Measurements from ENCODE around the gene MFSD6. TPM values are rescaled to one million over a fixed set of nuclear protein-coding genes. Genes with fewer than 3 reads are reported as not detected.

MFSD6 gene
- polyA plus RNA-seq, 2 of the 4 experiments (the other 2 are of a cell fraction) = 14.3 to 41.3 TPM

DNA sequence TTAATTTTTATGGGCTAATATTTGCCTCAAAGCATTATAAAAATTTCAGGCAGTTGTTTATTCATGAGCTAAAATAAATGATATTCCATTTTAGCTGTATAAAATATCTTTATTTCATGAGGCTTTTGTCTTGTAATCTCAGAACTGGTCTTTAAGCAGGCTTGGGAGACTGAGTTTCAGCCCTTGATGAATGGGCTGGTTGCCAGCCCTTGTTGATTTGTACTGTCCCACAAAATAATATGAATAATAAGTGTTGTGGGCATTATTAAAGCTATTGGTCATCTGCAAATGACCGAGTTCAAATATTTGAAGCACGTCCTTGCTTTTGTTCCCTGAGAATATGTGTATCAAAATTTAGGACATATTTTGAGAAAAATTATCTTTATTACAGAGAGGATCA is 46.6 kb upstream of the MFSD6 start:
- 92% methylated on average over 2 of the region's 2 CpGs for WGBS (ENCODE audit: missing lambda C conversion rate)
- DNase-seq (ENCODE audit: low read depth in 1 of 2, low spot score in 1 of 2) (no peak), ATAC-seq (no peak), FAIRE-seq (no peak)
- CTCF ChIA-PET = interaction anchor here (1.0 kb wide), 1 partner anchor 176 kb away, joined by 4 read pairs; no protein-coding TSS in a partner anchor
- H3K9me3 ChIP-seq = no peaks in the 10 kb centered on the region
- no peak overlapping the region for H3K4me2 ChIP-seq
- no peak overlapping the region for H3K27ac ChIP-seq
- H3K4me1 ChIP-seq = peaks cover 5% of the 10 kb centered on the region; the same call in 1 of the 3 replicates
- no peak for TF ChIP-seq TFCP2L1 (CRISPR knock-in tag; IDR thresholded peaks at IDR 0.05)
- TF ChIP-seq RARB (CRISPR knock-in tag; IDR thresholded peaks at IDR 0.05) = no peak
- TF ChIP-seq POLR2AphosphoS2 (conservative IDR thresholded peaks at IDR 0.05; ENCODE audit: low read length) = no peak
- TF ChIP-seq NR3C1 (IDR thresholded peaks at IDR 0.05) = no peak
- no peak for TF ChIP-seq FOXS1 (CRISPR knock-in tag; IDR thresholded peaks at IDR 0.05)
- TF ChIP-seq FOSB (CRISPR knock-in tag; IDR thresholded peaks at IDR 0.05) = no peak
- no peak for TF ChIP-seq FOSL2 (IDR thresholded peaks at IDR 0.05)
- no peak for TF ChIP-seq FOSL2 (CRISPR knock-in tag; IDR thresholded peaks at IDR 0.05)
- TF ChIP-seq MAX (IDR thresholded peaks at IDR 0.05) = no peak
- TF ChIP-seq, protein P1, sequence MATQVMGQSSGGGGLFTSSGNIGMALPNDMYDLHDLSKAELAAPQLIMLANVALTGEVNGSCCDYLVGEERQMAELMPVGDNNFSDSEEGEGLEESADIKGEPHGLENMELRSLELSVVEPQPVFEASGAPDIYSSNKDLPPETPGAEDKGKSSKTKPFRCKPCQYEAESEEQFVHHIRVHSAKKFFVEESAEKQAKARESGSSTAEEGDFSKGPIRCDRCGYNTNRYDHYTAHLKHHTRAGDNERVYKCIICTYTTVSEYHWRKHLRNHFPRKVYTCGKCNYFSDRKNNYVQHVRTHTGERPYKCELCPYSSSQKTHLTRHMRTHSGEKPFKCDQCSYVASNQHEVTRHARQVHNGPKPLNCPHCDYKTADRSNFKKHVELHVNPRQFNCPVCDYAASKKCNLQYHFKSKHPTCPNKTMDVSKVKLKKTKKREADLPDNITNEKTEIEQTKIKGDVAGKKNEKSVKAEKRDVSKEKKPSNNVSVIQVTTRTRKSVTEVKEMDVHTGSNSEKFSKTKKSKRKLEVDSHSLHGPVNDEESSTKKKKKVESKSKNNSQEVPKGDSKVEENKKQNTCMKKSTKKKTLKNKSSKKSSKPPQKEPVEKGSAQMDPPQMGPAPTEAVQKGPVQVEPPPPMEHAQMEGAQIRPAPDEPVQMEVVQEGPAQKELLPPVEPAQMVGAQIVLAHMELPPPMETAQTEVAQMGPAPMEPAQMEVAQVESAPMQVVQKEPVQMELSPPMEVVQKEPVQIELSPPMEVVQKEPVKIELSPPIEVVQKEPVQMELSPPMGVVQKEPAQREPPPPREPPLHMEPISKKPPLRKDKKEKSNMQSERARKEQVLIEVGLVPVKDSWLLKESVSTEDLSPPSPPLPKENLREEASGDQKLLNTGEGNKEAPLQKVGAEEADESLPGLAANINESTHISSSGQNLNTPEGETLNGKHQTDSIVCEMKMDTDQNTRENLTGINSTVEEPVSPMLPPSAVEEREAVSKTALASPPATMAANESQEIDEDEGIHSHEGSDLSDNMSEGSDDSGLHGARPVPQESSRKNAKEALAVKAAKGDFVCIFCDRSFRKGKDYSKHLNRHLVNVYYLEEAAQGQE (IDR thresholded peaks at IDR 0.05) = no peak
- TF ChIP-seq HDAC2 (IDR thresholded peaks at IDR 0.05) = no peak
- TF ChIP-seq CBX8 (IDR thresholded peaks at IDR 0.05) = no peak
- H3K4me3 ChIP-seq = no peak overlapping the region
- POLR2A ChIA-PET = no interaction called here

DNA sequence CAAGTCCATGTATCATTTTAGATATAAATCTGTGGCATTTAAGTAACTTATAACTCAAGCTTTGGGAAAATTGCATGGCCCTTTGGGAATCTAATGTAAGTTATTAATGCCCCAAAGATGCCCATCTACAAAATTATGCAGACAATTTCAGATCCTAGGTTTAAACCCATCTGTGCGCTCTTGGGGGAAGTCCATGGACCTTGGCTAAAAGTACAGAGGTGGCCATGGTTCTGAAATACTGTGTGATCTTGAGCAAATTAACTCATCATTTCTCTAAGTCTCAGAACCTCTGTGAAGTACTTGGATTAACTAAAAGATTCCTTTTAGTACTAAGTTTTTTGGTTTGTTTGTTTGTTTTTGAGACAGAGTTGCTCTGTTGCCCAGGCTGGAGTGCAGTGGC is 45.3 kb upstream of the MFSD6 start:
- CTCF ChIA-PET = no interaction called here
- peaks cover 5% of the 10 kb centered on the region; the same call in 1 of the 3 replicates for H3K4me1 ChIP-seq

More for the DNA sequence above, 45.3 kb upstream of the MFSD6 start:
- Histone ChIP-seq H3K9me3 (no peaks in the 10 kb centered on the region), H3K27ac (no peak overlapping the region), H3K4me3 (no peak overlapping the region), H3K4me2 (no peak overlapping the region)
- ATAC-seq (no peak), DNase-seq (ENCODE audit: low read depth in 1 of 2, low spot score in 1 of 2) (no peak), FAIRE-seq (no peak)
- POLR2A ChIA-PET = no interaction called here
- TF ChIP-seq HOXB5 (CRISPR knock-in tag; IDR thresholded peaks at IDR 0.05) = no peak
- no peak for TF ChIP-seq FOXS1 (CRISPR knock-in tag; IDR thresholded peaks at IDR 0.05)
- no peak for TF ChIP-seq CBX2 (IDR thresholded peaks at IDR 0.05; ENCODE audit: borderline replicate concordance, low read depth)
- no peak for TF ChIP-seq ZNF302 (CRISPR knock-in tag; IDR thresholded peaks at IDR 0.05)
- TF ChIP-seq ZC3H11A (IDR thresholded peaks at IDR 0.05) = no peak
- TF ChIP-seq HDAC2 (IDR thresholded peaks at IDR 0.05) = no peak
- no peak for TF ChIP-seq FOSL2 (IDR thresholded peaks at IDR 0.05)
- TF ChIP-seq FOSL2 (CRISPR knock-in tag; IDR thresholded peaks at IDR 0.05) = no peak
- TF ChIP-seq NPAS2 (CRISPR knock-in tag; IDR thresholded peaks at IDR 0.05; ENCODE audit: borderline replicate concordance) = no peak
- TF ChIP-seq CHD4 (IDR thresholded peaks at IDR 0.05; ENCODE audit: borderline replicate concordance) = no peak
- no peak for TF ChIP-seq CTCF (IDR thresholded peaks at IDR 0.05)
- TF ChIP-seq RAD21 (conservative IDR thresholded peaks at IDR 0.05 in 1 of 2, IDR thresholded peaks at IDR 0.05 in 1 of 2) = no peak
- TF ChIP-seq MAZ (IDR thresholded peaks at IDR 0.05; ENCODE audit: borderline replicate concordance, low read depth, low read length) = no peak
- 96% methylated on average over 1 of the region's 1 CpG for WGBS (ENCODE audit: missing lambda C conversion rate)
